GM19452 (cell line): ENCODE measurements around the gene SLC18A2.
A peak's percentile ranks its signal among the peaks of the same experiment; 100 is the strongest.

Experiments
- ATAC-seq: cut with Tn5 transposase; IDR thresholded peaks from one replicate; pipeline ENCODE4 v1.9.1; 2021; ENCODE audit not compliant: unreplicated experiment

The SLC18A2 gene

GRCh38 chr10:117237401-117237991 lies 3.4 kb upstream of the SLC18A2 start:
- ATAC-seq: no peak

- ATAC-seq: no peak
These were observed 1.9 kb upstream of the SLC18A2 start for GRCh38 chr10:117239051-117239450.

- no peak for ATAC-seq
These were observed 943 bp upstream of the SLC18A2 start for GRCh38 chr10:117239721-117240620.

GRCh38 chr10:117241541-117242462 lies 888 bp downstream of the SLC18A2 start:
- ATAC-seq: no peak

GRCh38 chr10:117242463-117242832 lies 1.5 kb downstream of the SLC18A2 start:
- ATAC-seq: no peak

GRCh38 chr10:117246997-117247671 lies 6.2 kb downstream of the SLC18A2 start:
- no peak for ATAC-seq

- no peak for ATAC-seq
These were observed 8.0 kb downstream of the SLC18A2 start for GRCh38 chr10:117248750-117249465.

GRCh38 chr10:117249493-117250093 lies 8.7 kb downstream of the SLC18A2 start:
- peak; percentile 90 for ATAC-seq

- ATAC-seq: no peak
These were observed 9.5 kb downstream of the SLC18A2 start for GRCh38 chr10:117250411-117250810.

- no peak for ATAC-seq
These were observed 13.0 kb downstream of the SLC18A2 start for GRCh38 chr10:117253908-117254307.

- no peak for ATAC-seq
These were observed 13.4 kb downstream of the SLC18A2 start for GRCh38 chr10:117254338-117254737.

GRCh38 chr10:117254774-117255735 lies 14.1 kb downstream of the SLC18A2 start:
- no peak for ATAC-seq

- ATAC-seq: no peak
These were observed 15.0 kb downstream of the SLC18A2 start for GRCh38 chr10:117255835-117256460.

- no peak for ATAC-seq
These were observed 16.0 kb downstream of the SLC18A2 start for GRCh38 chr10:117256910-117257309.

- no peak for ATAC-seq
These were observed 16.8 kb downstream of the SLC18A2 start for GRCh38 chr10:117257721-117258120.

GRCh38 chr10:117259279-117259678 lies 18.4 kb downstream of the SLC18A2 start:
- no peak for ATAC-seq

- ATAC-seq: no peak
These were observed 19.2 kb downstream of the SLC18A2 start for GRCh38 chr10:117260084-117260483.

GRCh38 chr10:117261501-117261900 lies 20.6 kb downstream of the SLC18A2 start:
- no peak for ATAC-seq
